Stromal cell of bone marrow (primary cell): ENCODE data around the gene LIME1.
"Not testable (repeated sequence)": the region's sequence is repeated elsewhere in the genome, so short reads cannot be mapped to it uniquely, and the experiment has no call there.

Experiments used
- DNase-seq: peaks from one replicate; pipeline ENCODE4 v3.0.0-alpha.2; 2012; ENCODE audit warnings: low read depth

LIME1 gene

GRCh38 chr20:63773571-63774241, 37.2 kb downstream of the LIME1 start:
- no peak for DNase-seq

- no peak for DNase-seq
Observed at GRCh38 chr20:63774306-63774705, 37.8 kb downstream of the LIME1 start.

GRCh38 chr20:63775096-63775978, 38.9 kb downstream of the LIME1 start:
- peak; percentile 5 for DNase-seq

GRCh38 chr20:63776875-63777274, 40.4 kb downstream of the LIME1 start:
- DNase-seq = not testable (repeated sequence)

- no peak for DNase-seq
Observed at GRCh38 chr20:63777614-63778013, 41.1 kb downstream of the LIME1 start.

- DNase-seq = no peak
Observed at GRCh38 chr20:63778034-63778752, 41.7 kb downstream of the LIME1 start.

GRCh38 chr20:63778857-63779256, 42.4 kb downstream of the LIME1 start:
- no peak for DNase-seq

- DNase-seq = no peak
Observed at GRCh38 chr20:63781181-63781580, 44.7 kb downstream of the LIME1 start.

- no peak for DNase-seq
Observed at GRCh38 chr20:63782051-63782471, 45.6 kb downstream of the LIME1 start.

- no peak for DNase-seq
Observed at GRCh38 chr20:63782521-63782971, 46.1 kb downstream of the LIME1 start.

GRCh38 chr20:63783970-63784369, 47.5 kb downstream of the LIME1 start:
- DNase-seq = no peak

- no peak for DNase-seq
Observed at GRCh38 chr20:63785691-63786131, 49.2 kb downstream of the LIME1 start.

- DNase-seq = no peak
Observed at GRCh38 chr20:63787302-63787701, 50.8 kb downstream of the LIME1 start.

- DNase-seq = no peak
Observed at GRCh38 chr20:63787749-63788148, 51.3 kb downstream of the LIME1 start.
